Sigmoid colon (tissue), 7 donors: Measurements from ENCODE around the gene CMSS1. TPM values are rescaled to one million over a fixed set of nuclear protein-coding genes. Genes with fewer than 3 reads are reported as not detected.

Source experiments
- DNase-seq: peaks from one replicate; pipeline ENCODE4 v3.0.0-alpha.2; 2019
- H3K27ac ChIP-seq, 4 donors: fragments of 200-600 bp; sonication (generic); one replicate each; pipeline ENCODE4 v1.5.1; 2016 to 2019; ENCODE audit warnings: mild to moderate bottlenecking in 1 of 4
- H3K27me3 ChIP-seq, 3 donors: fragments of 200-600 bp; sonication (generic); one replicate each; pipeline ENCODE4 v1.5.1; 2019; ENCODE audit warnings: mild to moderate bottlenecking in 1 of 3
- H3K36me3 ChIP-seq, 4 donors: fragments of 200-600 bp; sonication (generic); one replicate each; pipeline ENCODE4 v1.5.1; 2016 to 2019
- H3K4me1 ChIP-seq, 4 donors: fragments of 200-600 bp; sonication (generic); one replicate each; pipeline ENCODE4 v1.5.1; 2017 to 2019
- H3K4me3 ChIP-seq, 4 donors: fragments of 200-600 bp; sonication (generic); one replicate each; pipeline ENCODE4 v1.5.1; 2017 to 2019; ENCODE audit warnings: mild to moderate bottlenecking in 2 of 4, moderate library complexity in 1 of 4
- H3K9me3 ChIP-seq, 4 donors: fragments of 200-600 bp in 3 of 4; sonication (generic) in 3 of 4; one replicate each; pipeline versions ENCODE4 v1.5.1 to v1.6.1; 2013 to 2019
- CTCF ChIP-seq, 4 experiments: fragments of 450-650 bp in 3 of 4; fragments of 200-600 bp in 1 of 4; IDR thresholded peaks; one replicate each; pipeline ENCODE4 v1.5.1; 2016 to 2019; ENCODE audit warnings: antibody characterized with exemption in 4 of 4, mild to moderate bottlenecking in 3 of 4, moderate library complexity in 2 of 4
- EP300 ChIP-seq, 4 donors: sonication (generic); formaldehyde crosslinking; IDR thresholded peaks; one replicate each; pipeline ENCODE4 v1.6.1; 2017; ENCODE audit warnings: antibody characterized with exemption in 4 of 4
- POLR2A ChIP-seq, 2 donors: fragments of 450-650 bp; IDR thresholded peaks; one replicate each; pipeline ENCODE4 v1.6.1; 2016; ENCODE audit warnings: antibody characterized with exemption in 2 of 2, mild to moderate bottlenecking in 2 of 2, moderate library complexity in 2 of 2
- POLR2AphosphoS5 ChIP-seq, 4 donors: sonication (generic); formaldehyde crosslinking; IDR thresholded peaks; one replicate each; pipeline ENCODE4 v1.6.1; 2017; ENCODE audit warnings: antibody characterized with exemption in 4 of 4
- WGBS, 2 donors: extraction: QIAGEN DNeasy Blood & Tissue Kit; methylation state at CpG; one replicate each; pipeline ENCODE4 v1.1.7; 2013; 5-methylcytosine and 5-hydroxymethylcytosine counted together
- intact Hi-C: fragments of 100-400 bp; cut with DNase I; formaldehyde crosslinking; loops from one replicate; pipeline ENCODE4 v1.15.1; 2023
- polyA plus RNA-seq, 3 donors: library from polyadenylated mRNA; stranded (reverse); fragments of 200-250 nt; gene quantifications; one replicate each; pipeline ENCODE4 v1.2.3, GENCODE V29; 2013
- total RNA-seq, 4 donors: library from RNA; depleted of rRNA; stranded (reverse); fragments of >200 nt; gene quantifications; one replicate each; pipeline ENCODE4 v1.1.0, GENCODE V29; 2016
- donor health status: healthy with polysubstance abuse.
- donor health status: Bipolar disorder and iron deficiency.
- donor health status: healthy.

CMSS1 gene
- total and polyA plus RNA-seq, 7 donors: 6.0 to 19.4 (median 13.9) TPM

- intact Hi-C loops: no loop called here
- TF ChIP-seq CTCF (IDR thresholded peaks at IDR 0.05) (no peak), POLR2AphosphoS5 (IDR thresholded peaks at IDR 0.05) (no peak)
- Histone ChIP-seq H3K27me3 (no peaks in the 10 kb centered on the region), H3K9me3 (no peaks in the 10 kb centered on the region), H3K27ac (no peak overlapping the region), H3K36me3 (peaks cover 0 to 7% (median 0%) of the 10 kb centered on the region in 4 donors), H3K4me3 (no peak overlapping the region), H3K4me1 (no peaks in the 10 kb centered on the region)
- WGBS, 2 donors: 76 to 82% methylated on average over 4 of the region's 4 CpGs
- no peak for DNase-seq
Observed at GRCh38 chr3:100169201-100169920, 351.7 kb downstream of the CMSS1 start.

GRCh38 chr3:100170486-100170885 lies 352.8 kb downstream of the CMSS1 start:
- intact Hi-C loops: no loop called here
- no peak overlapping the region for H3K4me3 ChIP-seq
- no peaks in the 10 kb centered on the region for H3K27me3 ChIP-seq
- peaks cover 0 to 2% (median 0%) of the 10 kb centered on the region in 4 donors for H3K4me1 ChIP-seq
- DNase-seq: no peak
- peaks cover 0 to 7% (median 0%) of the 10 kb centered on the region in 4 donors for H3K36me3 ChIP-seq
- WGBS, 2 donors: 96 to 98% methylated on average over 3 of the region's 3 CpGs
- TF ChIP-seq CTCF (IDR thresholded peaks at IDR 0.05) (no peak), EP300 (IDR thresholded peaks at IDR 0.05) (no peak), POLR2A (IDR thresholded peaks at IDR 0.05) (no peak), POLR2AphosphoS5 (IDR thresholded peaks at IDR 0.05) (no peak)
- H3K27ac ChIP-seq: no peak overlapping the region
- H3K9me3 ChIP-seq: no peaks in the 10 kb centered on the region

GRCh38 chr3:100171211-100171914 lies 353.7 kb downstream of the CMSS1 start:
- DNase-seq: no peak
- WGBS, 2 donors: 92 to 93% methylated on average over 6 of the region's 6 CpGs
- no peak overlapping the region for H3K27ac ChIP-seq
- peaks cover 0 to 4% (median 0%) of the 10 kb centered on the region in 4 donors for H3K4me1 ChIP-seq
- peaks cover 0 to 7% (median 0%) of the 10 kb centered on the region in 4 donors for H3K36me3 ChIP-seq
- no peak overlapping the region for H3K4me3 ChIP-seq
- H3K9me3 ChIP-seq: no peaks in the 10 kb centered on the region
- TF ChIP-seq POLR2A (IDR thresholded peaks at IDR 0.05) (no peak), POLR2AphosphoS5 (IDR thresholded peaks at IDR 0.05) (no peak)
- intact Hi-C loops: no loop called here
- no peaks in the 10 kb centered on the region for H3K27me3 ChIP-seq

- Histone ChIP-seq H3K36me3 (peaks cover 0 to 21% (median 0%) of the 10 kb centered on the region in 4 donors), H3K27me3 (no peaks in the 10 kb centered on the region), H3K4me3 (no peak overlapping the region), H3K9me3 (no peaks in the 10 kb centered on the region), H3K4me1 (peaks cover 0 to 4% (median 0%) of the 10 kb centered on the region in 4 donors), H3K27ac (no peak overlapping the region)
- no peak for TF ChIP-seq EP300 (IDR thresholded peaks at IDR 0.05)
- no peak for TF ChIP-seq CTCF (IDR thresholded peaks at IDR 0.05)
- TF ChIP-seq POLR2AphosphoS5 (IDR thresholded peaks at IDR 0.05): no peak
- no peak for TF ChIP-seq POLR2A (IDR thresholded peaks at IDR 0.05)
- 65 to 76% methylated on average over 1 of the region's 1 CpG for WGBS, 2 donors
- intact Hi-C loops: no loop called here
- no peak for DNase-seq
Observed at GRCh38 chr3:100173961-100174360, 356.3 kb downstream of the CMSS1 start.

GRCh38 chr3:100175637-100176280 lies 358.1 kb downstream of the CMSS1 start:
- TF ChIP-seq POLR2A (IDR thresholded peaks at IDR 0.05) (no peak), POLR2AphosphoS5 (IDR thresholded peaks at IDR 0.05) (no peak), EP300 (IDR thresholded peaks at IDR 0.05) (no peak), CTCF (IDR thresholded peaks at IDR 0.05) (no peak)
- Histone ChIP-seq H3K9me3 (peaks cover 0 to 9% (median 3%) of the 10 kb centered on the region in 4 donors), H3K27me3 (no peaks in the 10 kb centered on the region), H3K36me3 (peaks cover 0 to 23% (median 0%) of the 10 kb centered on the region in 4 donors), H3K4me3 (no peak overlapping the region), H3K27ac (no peak overlapping the region), H3K4me1 (peaks cover 0 to 4% (median 0%) of the 10 kb centered on the region in 4 donors)
- intact Hi-C loops: no loop called here
- 84 to 88% methylated on average over 6 of the region's 6 CpGs for WGBS, 2 donors
- DNase-seq: no peak
